HCT116 (cell line): ENCODE results near the gene SYTL3. TPM values are rescaled to one million over a fixed set of nuclear protein-coding genes. Genes with fewer than 3 reads are reported as not detected.

Experiments
- ATAC-seq: fragments of 200-7000 bp; cut with Tn5 transposase; 2 replicates; pipeline ENCODE4 v1.9.1; 2020; ENCODE audit warnings: mild to moderate bottlenecking, moderate library complexity
- BruUV-seq: library from RNA; stranded (reverse); fragments of 400-500 nt; replicated peaks from 2 replicates; lab custom pipeline; 2021; lab: Mats Ljungman, UMichigan
- CTCF ChIA-PET: fragments of 300-600 bp; sonication (Branson Sonifier 250); formaldehyde crosslinking; loops from one replicate; lab custom pipeline; 2021; ENCODE audit warnings: antibody characterized with exemption; lab: Charles Lee
- POLR2A ChIA-PET: fragments of 300-600, 350-600 bp; sonication (Branson Sonifier 250); formaldehyde crosslinking; loops from one replicate; lab custom pipeline; 2021; ENCODE audit warnings: antibody characterized with exemption; lab: Charles Lee
- RAD21 ChIA-PET, 2 experiments: fragments of 300-600 bp; sonication (Branson Sonifier 250); formaldehyde crosslinking; loops; one replicate each; lab custom pipeline; 2023; ENCODE audit warnings: low total read pairs in 2 of 2; ENCODE audit not compliant: uncharacterized antibody in 2 of 2, unreplicated experiment in 2 of 2, low non-redundant PET in 1 of 2; lab: Charles Lee
- DNase-seq: peaks from one replicate; pipeline ENCODE4 v3.0.0-alpha.2; 2010; ENCODE audit warnings: low read depth, low spot score
- H2AFZ ChIP-seq: fragments of 200-600 bp; shearing (Covaris generic), sonication (generic); 2 replicates; pipeline ENCODE4 v1.6.1; 2017; ENCODE audit warnings: low read depth, mixed run types, mixed read lengths, antibody characterized with exemption, low read length; ENCODE audit not compliant: poor library complexity, severe bottlenecking
- H3K27ac ChIP-seq: 2 replicates; pipeline ENCODE4 v1.5.1; 2012; ENCODE audit warnings: low read depth, low read length
- H3K27me3 ChIP-seq: fragments of 200-600 bp; sonication (generic); 2 replicates; pipeline ENCODE4 v1.6.1; 2016; ENCODE audit warnings: mixed run types, low read length, mixed read lengths; ENCODE audit not compliant: insufficient read depth
- H3K36me3 ChIP-seq, 2 experiments: fragments of 200-500 bp in 1 of 2; fragments of 200-600 bp in 1 of 2; sonication (Bioruptor generic) in 1 of 2; sonication (generic) in 1 of 2; 2 replicates each; pipeline versions ENCODE4 v1.5.1 to v1.6.1; 2014 to 2016; ENCODE audit warnings: low read length in 2 of 2, inconsistent platforms in 1 of 2, mixed read lengths in 1 of 2, mixed run types in 1 of 2; ENCODE audit not compliant: insufficient read depth in 2 of 2, control insufficient read depth in 1 of 2
- H3K4me1 ChIP-seq, 2 experiments: fragments of 200-600 bp in 1 of 2; sonication (generic) in 1 of 2; 2 replicates each; pipeline versions ENCODE4 v1.5.1 to v1.6.1; 2012 to 2017; ENCODE audit warnings: low read length in 2 of 2, inconsistent platforms in 1 of 2, mild to moderate bottlenecking in 1 of 2, mixed read lengths in 1 of 2, mixed run types in 1 of 2, moderate library complexity in 1 of 2; ENCODE audit not compliant: insufficient read depth in 2 of 2, control insufficient read depth in 1 of 2
- H3K4me2 ChIP-seq: fragments of 200-600 bp; sonication (generic); 2 replicates; pipeline ENCODE4 v1.6.1; 2017; ENCODE audit warnings: mixed run types, low read length, mixed read lengths
- H3K4me3 ChIP-seq, 2 experiments: fragments of 200-600 bp in 1 of 2; sonication (generic) in 1 of 2; replicated peaks in 1 of 2; 2 replicates each; pipeline ENCODE4 v1.5.1; 2011 to 2016; ENCODE audit warnings: low read length in 2 of 2, control low read depth in 1 of 2, low read depth in 1 of 2, mild to moderate bottlenecking in 1 of 2, mixed read lengths in 1 of 2, mixed run types in 1 of 2
- H3K79me2 ChIP-seq: fragments of 200-600 bp; sonication (generic); 2 replicates; pipeline ENCODE4 v1.6.1; 2017; ENCODE audit warnings: mild to moderate bottlenecking, mixed run types, low read length, moderate library complexity, mixed read lengths; ENCODE audit not compliant: insufficient read depth
- H3K9ac ChIP-seq: fragments of 200-600 bp; sonication (generic); 2 replicates; pipeline ENCODE4 v1.6.1; 2016; ENCODE audit warnings: low read length, mixed read lengths
- H3K9me2 ChIP-seq: fragments of 200-600 bp; sonication (generic), shearing (Covaris generic); 2 replicates; pipeline ENCODE4 v1.6.1; 2017; ENCODE audit warnings: mixed run types, mild to moderate bottlenecking, moderate library complexity; ENCODE audit not compliant: insufficient read depth
- H3K9me3 ChIP-seq, 2 experiments: fragments of 200-500 bp in 1 of 2; fragments of 200-600 bp in 1 of 2; sonication (Bioruptor generic) in 1 of 2; sonication (generic) in 1 of 2; 2 replicates each; pipeline ENCODE4 v1.6.1; 2014 to 2017; ENCODE audit warnings: low read length in 2 of 2, mixed read lengths in 2 of 2, inconsistent platforms in 1 of 2, low read depth in 1 of 2, mild to moderate bottlenecking in 1 of 2, mixed run types in 1 of 2, moderate library complexity in 1 of 2; ENCODE audit not compliant: control insufficient read depth in 1 of 2, insufficient read depth in 1 of 2
- H4K20me1 ChIP-seq: fragments of 200-600 bp; sonication (generic), shearing (Covaris generic); 2 replicates; pipeline ENCODE4 v1.6.1; 2017; ENCODE audit warnings: mixed run types, mild to moderate bottlenecking, moderate library complexity; ENCODE audit not compliant: insufficient read depth
- POLR2AphosphoS5 ChIP-seq: IDR thresholded peaks from 2 replicates; pipeline ENCODE4 v1.6.1; 2011; ENCODE audit warnings: mild to moderate bottlenecking, low read depth, low read length, moderate library complexity
- REST ChIP-seq: IDR thresholded peaks from 2 replicates; pipeline ENCODE4 v1.6.1; 2012; ENCODE audit warnings: low read depth
- intact Hi-C: fragments of 100-400 bp; cut with micrococcal nuclease; formaldehyde crosslinking; loops from 2 replicates; pipeline ENCODE4 v1.10.0; 2022
- total RNA-seq: library from RNA; stranded (reverse); gene quantifications from one replicate; pipeline ENCODE4 v1.2.1, GENCODE V29; 2021; ENCODE audit not compliant: unreplicated experiment

The SYTL3 gene
- total RNA-seq, 1 experiment from 2014 or later: 55.3 TPM

DNA sequence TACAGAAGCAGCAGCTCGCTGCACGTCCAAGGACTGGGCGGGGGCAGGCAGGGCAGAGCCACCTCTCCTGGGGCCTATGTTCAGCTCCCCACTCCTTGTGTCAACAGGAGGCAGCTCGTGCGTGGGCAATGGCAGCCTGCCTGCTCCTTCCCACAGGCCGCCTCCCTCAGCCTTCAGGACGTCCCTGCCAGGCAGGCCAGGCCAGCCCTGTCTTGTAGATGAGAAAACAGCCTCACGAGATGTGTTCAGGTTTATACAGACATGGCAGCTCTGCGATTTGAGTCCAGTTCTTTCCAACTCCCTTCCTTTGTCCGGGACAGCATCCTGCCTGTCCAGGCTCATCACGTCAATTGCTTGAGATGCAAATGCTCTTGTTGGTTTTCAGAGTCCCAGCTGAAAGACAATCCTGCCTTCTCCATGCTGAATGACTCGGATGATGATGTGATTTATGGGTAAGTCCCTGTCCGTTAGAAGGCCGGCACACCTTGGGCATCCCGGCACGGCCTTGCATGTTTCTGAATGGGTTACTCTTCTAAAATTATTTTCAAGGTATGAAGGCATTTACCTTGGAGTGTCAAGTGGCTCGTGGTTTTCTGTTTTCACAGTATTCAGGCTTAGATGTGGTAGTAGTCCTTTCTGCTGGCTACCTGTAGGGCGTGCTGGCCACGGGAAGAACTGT lies 18.8 kb upstream of the SYTL3 start:
- RAD21 ChIA-PET: interaction anchor here in 1 of 2 experiments (0.6 kb wide), 1 partner anchor 368 kb away, joined by 4 read pairs; no protein-coding TSS in a partner anchor
- intact Hi-C loops: no loop called here
- ATAC-seq (no peak), DNase-seq (no peak)
- CTCF ChIA-PET: no interaction called here
- Histone ChIP-seq H4K20me1 (no peaks in the 10 kb centered on the region), H3K36me3 (peaks cover 10 to 42% of the 10 kb centered on the region in 2 experiments; a peak in 3 of 4 replicates), H2AFZ (no peak overlapping the region), H3K27me3 (no peaks in the 10 kb centered on the region), H3K4me2 (peak overlapping the region; percentile 48; the same call in 1 of the 2 replicates), H3K4me3 (no peak overlapping the region), H3K79me2 (peaks cover 12% of the 10 kb centered on the region; the same call in 1 of the 2 replicates), H3K4me1 (peaks cover 8 to 39% of the 10 kb centered on the region in 2 experiments; a peak in 3 of 4 replicates), H3K9me2 (no peaks in the 10 kb centered on the region), H3K9ac (peak overlapping the region; percentile 20; the same call in 1 of the 2 replicates), H3K27ac (peak overlapping the region; percentile 20; the same call in 1 of the 2 replicates), H3K9me3 (no peaks in the 10 kb centered on the region)
- no TSS peak for BruUV-seq
- POLR2A ChIA-PET: no interaction called here
- no peak for TF ChIP-seq REST
- no peak; the same call in 1 of the 2 replicates for TF ChIP-seq POLR2AphosphoS5
